ENCODE results near the gene XRCC6. TPM values are rescaled to one million over a fixed set of nuclear protein-coding genes. Genes with fewer than 3 reads are reported as not detected.

XRCC6 gene
- total and polyA plus RNA-seq, 9 of the 15 experiments (the other 6 are each of a cell fraction or from before 2014, with no cell fraction given): 151 to 440 (median 318) TPM

DNA sequence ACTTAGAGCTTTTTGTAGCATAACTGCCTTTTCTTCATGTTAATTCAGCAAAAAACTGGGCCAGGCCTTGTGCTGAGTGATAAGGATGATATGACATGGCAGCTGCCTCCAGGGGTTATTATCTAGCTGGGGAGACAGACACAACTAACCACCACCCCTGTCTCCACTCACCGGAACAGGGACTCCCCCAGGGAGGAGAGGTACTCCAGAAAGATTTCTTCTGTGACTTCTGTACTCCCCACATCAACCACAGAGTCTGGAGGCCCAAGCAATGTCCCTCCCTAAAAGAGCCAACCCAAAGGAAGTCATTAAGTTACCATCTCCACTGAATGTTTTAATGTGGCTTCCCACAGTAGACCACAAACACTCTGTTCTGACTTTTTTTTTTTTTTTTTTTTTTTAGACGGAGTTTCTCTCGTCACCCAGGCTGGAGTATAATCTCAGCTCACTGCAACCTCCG, 17.2 kb upstream of the XRCC6 start (continued):
- TF ChIP-seq, protein P1, sequence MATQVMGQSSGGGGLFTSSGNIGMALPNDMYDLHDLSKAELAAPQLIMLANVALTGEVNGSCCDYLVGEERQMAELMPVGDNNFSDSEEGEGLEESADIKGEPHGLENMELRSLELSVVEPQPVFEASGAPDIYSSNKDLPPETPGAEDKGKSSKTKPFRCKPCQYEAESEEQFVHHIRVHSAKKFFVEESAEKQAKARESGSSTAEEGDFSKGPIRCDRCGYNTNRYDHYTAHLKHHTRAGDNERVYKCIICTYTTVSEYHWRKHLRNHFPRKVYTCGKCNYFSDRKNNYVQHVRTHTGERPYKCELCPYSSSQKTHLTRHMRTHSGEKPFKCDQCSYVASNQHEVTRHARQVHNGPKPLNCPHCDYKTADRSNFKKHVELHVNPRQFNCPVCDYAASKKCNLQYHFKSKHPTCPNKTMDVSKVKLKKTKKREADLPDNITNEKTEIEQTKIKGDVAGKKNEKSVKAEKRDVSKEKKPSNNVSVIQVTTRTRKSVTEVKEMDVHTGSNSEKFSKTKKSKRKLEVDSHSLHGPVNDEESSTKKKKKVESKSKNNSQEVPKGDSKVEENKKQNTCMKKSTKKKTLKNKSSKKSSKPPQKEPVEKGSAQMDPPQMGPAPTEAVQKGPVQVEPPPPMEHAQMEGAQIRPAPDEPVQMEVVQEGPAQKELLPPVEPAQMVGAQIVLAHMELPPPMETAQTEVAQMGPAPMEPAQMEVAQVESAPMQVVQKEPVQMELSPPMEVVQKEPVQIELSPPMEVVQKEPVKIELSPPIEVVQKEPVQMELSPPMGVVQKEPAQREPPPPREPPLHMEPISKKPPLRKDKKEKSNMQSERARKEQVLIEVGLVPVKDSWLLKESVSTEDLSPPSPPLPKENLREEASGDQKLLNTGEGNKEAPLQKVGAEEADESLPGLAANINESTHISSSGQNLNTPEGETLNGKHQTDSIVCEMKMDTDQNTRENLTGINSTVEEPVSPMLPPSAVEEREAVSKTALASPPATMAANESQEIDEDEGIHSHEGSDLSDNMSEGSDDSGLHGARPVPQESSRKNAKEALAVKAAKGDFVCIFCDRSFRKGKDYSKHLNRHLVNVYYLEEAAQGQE (IDR thresholded peaks at IDR 0.05; ENCODE audit: borderline replicate concordance): no peak
- TF ChIP-seq, protein P1 (CRISPR knock-in tag; IDR thresholded peaks at IDR 0.05; ENCODE audit: low read depth): no peak
- TF ChIP-seq, protein P2, sequence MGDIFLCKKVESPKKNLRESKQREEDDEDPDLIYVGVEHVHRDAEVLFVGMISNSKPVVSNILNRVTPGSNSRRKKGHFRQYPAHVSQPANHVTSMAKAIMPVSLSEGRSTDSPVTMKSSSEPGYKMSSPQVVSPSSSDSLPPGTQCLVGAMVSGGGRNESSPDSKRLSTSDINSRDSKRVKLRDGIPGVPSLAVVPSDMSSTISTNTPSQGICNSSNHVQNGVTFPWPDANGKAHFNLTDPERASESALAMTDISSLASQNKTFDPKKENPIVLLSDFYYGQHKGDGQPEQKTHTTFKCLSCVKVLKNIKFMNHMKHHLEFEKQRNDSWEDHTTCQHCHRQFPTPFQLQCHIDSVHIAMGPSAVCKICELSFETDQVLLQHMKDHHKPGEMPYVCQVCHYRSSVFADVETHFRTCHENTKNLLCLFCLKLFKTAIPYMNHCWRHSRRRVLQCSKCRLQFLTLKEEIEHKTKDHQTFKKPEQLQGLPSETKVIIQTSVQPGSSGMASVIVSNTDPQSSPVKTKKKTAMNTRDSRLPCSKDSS (IDR thresholded peaks at IDR 0.05; ENCODE audit: low read depth, partially characterized antibody): no peak
- TF ChIP-seq KLF13 (tag; IDR thresholded peaks at IDR 0.05; ENCODE audit: borderline replicate concordance, low read depth): no peak
- no peak for TF ChIP-seq POLR2H (tag; IDR thresholded peaks at IDR 0.05; ENCODE audit: low read depth)
- 0 out of 2 replicates have a peak, but pooled peaks have one; percentile 21 for TF ChIP-seq GATA2 (CRISPR knock-in tag; IDR thresholded peaks at IDR 0.05)
- TF ChIP-seq HNRNPUL1 (IDR thresholded peaks at IDR 0.05; ENCODE audit: low read length): no peak
- no peak for TF ChIP-seq RBM39 (optimal IDR thresholded peaks at IDR 0.05; ENCODE audit: low read depth, low read length)
- no peak for TF ChIP-seq ETS2 (tag; IDR thresholded peaks at IDR 0.05; ENCODE audit: borderline replicate concordance, poor library complexity, severe bottlenecking)
- TF ChIP-seq BRCA1 (IDR thresholded peaks at IDR 0.05): no peak
- no peak for TF ChIP-seq BRCA1 (CRISPR knock-in tag; IDR thresholded peaks at IDR 0.05)
- TF ChIP-seq, protein P3, sequence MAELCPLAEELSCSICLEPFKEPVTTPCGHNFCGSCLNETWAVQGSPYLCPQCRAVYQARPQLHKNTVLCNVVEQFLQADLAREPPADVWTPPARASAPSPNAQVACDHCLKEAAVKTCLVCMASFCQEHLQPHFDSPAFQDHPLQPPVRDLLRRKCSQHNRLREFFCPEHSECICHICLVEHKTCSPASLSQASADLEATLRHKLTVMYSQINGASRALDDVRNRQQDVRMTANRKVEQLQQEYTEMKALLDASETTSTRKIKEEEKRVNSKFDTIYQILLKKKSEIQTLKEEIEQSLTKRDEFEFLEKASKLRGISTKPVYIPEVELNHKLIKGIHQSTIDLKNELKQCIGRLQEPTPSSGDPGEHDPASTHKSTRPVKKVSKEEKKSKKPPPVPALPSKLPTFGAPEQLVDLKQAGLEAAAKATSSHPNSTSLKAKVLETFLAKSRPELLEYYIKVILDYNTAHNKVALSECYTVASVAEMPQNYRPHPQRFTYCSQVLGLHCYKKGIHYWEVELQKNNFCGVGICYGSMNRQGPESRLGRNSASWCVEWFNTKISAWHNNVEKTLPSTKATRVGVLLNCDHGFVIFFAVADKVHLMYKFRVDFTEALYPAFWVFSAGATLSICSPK (IDR thresholded peaks at IDR 0.05; ENCODE audit: borderline replicate concordance): no peak
- TF ChIP-seq ZNF436 (CRISPR knock-in tag; IDR thresholded peaks at IDR 0.05): no peak
- TF ChIP-seq CAMTA2 (CRISPR knock-in tag; conservative IDR thresholded peaks at IDR 0.05): no peak
- TF ChIP-seq PHB (CRISPR knock-in tag; IDR thresholded peaks at IDR 0.05): no peak
- TF ChIP-seq MEF2D (tag; conservative IDR thresholded peaks at IDR 0.05; ENCODE audit: low read depth): no peak
- TF ChIP-seq, protein P4, sequence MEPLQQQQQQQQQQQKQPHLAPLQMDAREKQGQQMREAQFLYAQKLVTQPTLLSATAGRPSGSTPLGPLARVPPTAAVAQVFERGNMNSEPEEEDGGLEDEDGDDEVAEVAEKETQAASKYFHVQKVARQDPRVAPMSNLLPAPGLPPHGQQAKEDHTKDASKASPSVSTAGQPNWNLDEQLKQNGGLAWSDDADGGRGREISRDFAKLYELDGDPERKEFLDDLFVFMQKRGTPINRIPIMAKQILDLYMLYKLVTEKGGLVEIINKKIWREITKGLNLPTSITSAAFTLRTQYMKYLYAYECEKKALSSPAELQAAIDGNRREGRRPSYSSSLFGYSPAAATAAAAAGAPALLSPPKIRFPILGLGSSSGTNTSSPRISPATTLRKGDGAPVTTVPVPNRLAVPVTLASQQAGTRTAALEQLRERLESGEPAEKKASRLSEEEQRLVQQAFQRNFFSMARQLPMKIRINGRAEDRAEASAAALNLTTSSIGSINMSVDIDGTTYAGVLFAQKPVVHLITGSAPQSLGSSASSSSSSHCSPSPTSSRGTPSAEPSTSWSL (CRISPR knock-in tag; IDR thresholded peaks at IDR 0.05; ENCODE audit: borderline replicate concordance): no peak

Measured in K562 (cell line).